GM19468 (cell line): Measurements from ENCODE around the gene CALML4.
"Not testable (repeated sequence)": the region's sequence is repeated elsewhere in the genome, so short reads cannot be mapped to it uniquely, and the experiment has no call there.

Experiments used
- ATAC-seq: cut with Tn5 transposase; IDR thresholded peaks from one replicate; pipeline ENCODE4 v1.9.1; 2021; ENCODE audit warnings: mild to moderate bottlenecking, moderate library complexity, moderate number of reproducible peaks; ENCODE audit not compliant: unreplicated experiment; ENCODE audit errors: extremely low read depth

Gene CALML4

DNA sequence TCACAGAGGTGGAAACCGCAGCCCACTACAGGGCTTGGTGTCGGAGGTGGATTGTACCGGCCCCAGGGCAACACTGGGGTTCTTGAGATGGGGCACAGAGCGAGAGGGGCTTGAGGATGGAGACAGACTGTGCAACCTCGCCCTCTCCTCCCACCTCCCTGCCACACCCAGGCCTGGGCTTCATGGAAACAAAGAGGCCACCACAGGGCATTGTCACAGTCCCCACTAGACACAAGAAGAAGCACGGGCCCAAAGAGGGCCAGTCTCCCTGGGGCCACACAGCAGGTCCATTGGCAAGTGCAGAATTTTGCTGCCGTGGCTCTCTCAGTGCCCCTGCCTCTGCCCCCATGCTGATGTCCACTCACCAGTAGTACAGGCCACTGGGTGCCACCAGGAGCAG lies 4.1 kb upstream of the CALML4 start:
- ATAC-seq, result no peak

DNA sequence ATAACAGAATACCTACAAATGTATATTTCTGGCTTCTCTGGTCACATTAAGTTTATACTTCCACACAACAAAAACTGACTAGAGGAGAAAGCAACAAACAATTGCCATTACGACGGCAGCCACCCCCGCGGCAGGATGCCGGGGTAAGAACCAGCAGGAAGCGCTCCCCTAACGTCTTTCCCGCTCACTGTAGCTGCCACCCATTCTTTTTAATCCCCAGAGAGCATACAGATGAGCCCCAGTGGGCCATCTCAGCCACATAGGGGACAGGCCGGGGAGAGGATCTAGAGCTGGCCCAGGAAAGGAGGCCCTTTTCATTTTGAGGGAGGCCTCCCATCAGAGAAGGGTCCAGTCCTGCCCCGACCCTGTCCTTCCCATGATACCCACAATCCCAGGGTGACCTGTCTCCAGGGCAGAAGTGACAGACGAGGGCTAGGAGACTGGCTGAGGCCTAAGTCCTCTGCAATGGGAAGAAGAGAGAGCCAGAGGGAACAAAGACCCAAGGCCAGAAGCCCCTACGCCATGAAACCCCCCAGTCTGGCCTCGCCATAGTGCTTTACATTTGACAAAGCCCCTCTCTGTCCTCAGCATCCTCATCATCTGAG lies 3.6 kb upstream of the CALML4 start:
- no peak for ATAC-seq

DNA sequence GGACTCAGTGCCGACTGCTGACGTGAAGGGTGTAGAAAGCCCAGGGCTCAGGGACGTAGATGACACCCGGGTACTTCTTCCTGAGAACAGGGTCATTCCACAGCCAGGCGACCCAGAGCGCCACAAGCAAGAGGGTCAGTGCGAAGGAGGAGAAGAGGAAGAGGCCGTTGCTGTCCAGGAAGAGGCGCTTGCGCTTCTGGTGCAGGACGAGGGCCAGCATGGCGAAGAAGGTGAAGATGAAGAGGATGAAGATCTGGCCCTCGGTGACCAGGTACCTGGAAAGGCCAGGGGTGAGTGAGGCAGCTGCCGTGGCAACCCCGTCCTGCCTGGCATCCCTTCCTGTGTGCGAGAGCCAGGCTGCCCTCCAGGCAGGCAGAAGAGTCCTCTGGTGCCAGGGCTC lies 3.0 kb upstream of the CALML4 start:
- ATAC-seq, result no peak

DNA sequence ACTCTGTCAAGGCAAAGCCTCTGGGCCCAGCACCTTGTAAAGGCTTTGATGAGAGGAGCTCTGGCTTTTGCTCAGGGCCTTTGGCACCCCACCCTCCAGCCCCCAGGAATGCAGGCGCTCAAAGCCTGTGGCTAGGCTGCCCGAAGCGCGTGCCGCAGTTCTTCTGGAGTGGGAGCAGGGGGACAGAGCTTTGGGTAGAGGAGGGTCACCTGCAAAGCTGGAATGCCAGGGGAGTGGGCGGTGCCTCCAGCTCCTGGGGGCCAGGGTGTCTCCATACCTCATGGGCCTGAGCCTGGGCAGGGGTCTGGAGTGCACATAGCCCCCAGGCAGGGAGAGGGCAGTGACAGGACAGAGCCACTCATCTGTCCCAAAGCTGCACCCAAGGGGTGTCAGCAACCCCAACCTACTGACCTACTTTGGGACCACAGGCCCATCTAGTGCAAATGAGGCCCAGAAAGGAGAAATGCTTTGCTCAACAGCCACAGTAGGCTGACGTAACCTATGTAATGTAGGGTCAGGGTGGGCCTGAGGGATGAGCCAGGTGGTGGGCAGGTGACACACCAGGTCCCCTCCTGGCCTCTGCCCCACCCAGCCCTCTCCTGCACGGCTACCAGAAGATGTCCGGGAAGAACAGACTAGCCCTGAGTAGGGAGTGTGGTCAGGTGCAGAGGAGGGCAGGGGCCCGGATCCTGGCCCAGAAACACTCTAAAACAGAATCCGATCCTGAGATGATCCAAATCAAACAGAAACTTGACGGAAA lies 2.2 kb upstream of the CALML4 start:
- no peak for ATAC-seq

DNA sequence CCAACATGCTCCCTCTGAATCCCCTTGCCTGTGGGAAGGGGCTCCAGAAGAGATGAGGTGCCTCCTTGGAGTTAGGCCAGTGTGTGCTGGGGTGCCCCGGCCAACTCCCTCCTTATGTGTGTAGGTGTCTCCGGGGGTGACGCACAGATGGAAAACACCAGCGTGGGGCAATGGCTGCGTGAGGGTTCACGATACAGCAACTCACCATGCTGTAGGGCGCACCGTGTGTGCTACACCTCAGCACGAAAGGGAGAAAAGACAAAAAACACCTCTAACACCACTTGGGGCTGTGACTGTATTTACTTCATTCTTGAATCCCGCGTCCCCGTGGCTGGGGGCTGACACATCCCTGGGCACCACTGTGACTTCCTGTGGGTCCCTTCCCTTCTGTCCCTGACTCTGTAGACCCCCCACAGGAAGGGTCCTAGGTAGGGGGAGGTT lies 1.6 kb upstream of the CALML4 start:
- no peak for ATAC-seq

DNA sequence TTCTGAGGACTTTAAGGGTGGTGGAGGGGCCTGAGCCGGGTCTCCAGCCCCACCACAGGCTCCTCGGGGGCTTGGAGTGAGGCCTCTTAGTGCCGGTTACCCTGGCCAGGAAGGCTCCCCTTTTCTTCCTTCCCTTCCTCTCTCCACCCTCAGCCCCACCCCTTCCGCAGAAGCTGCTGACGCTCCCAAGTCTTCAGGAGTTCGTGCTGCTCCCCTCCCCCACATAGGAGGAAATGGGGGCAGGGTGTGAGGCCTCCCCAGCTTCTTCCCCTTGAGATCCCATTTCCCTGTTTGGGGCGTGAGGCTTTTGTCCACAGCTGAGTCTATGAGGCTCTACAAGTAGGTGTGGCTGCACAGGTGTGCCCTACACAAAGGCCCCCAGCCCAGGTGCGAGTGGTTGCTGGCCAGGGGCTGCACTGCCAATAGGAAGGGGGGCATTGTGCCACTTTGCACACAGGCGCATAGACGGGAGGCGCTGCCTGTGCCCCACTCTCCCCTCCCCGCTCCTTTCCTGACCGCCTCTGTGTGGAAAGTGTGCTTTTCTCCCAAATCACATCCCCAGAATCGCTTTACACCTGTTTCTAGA lies 915 bp upstream of the CALML4 start:
- ATAC-seq, result no peak

DNA sequence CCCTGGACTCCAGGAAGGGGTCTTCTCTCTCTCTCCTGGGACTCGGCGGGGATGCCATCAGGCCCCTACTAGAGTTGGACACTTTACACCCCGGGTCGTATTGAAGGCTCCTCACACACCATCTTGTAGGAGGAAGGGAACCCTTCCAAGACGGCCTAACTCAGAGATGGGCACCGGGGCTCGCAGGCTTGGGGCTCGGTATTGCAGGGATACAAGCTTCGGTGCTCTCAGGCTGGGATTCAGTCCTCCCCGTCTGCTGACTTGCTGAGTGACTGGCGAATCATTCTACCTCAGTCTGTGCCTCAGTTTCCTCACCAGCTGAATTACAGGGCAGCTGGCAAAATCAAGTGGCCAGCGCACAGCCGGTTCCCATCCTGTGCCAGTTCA lies 419 bp upstream of the CALML4 start:
- ATAC-seq, result no peak

DNA sequence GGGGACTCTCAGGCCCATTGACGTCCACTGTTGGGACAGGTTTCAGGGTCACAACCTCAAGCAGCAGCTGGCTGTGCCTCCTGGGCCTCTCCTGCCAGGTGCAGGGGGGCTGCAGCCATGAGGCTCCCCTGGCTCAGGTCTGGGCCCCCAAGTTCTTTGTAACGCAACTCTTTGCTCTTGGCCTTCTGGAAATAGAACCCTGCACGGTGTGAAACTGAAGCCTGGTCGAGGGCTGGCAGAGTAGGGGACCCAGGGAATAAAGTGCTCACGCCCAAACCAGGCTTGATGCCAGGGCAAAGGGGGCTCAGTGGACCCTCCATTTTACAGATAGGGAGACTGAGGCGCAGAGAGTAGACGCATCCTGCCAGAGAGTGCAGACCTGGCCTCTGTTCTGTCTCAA lies 771 bp downstream of the CALML4 start:
- ATAC-seq, result no peak

DNA sequence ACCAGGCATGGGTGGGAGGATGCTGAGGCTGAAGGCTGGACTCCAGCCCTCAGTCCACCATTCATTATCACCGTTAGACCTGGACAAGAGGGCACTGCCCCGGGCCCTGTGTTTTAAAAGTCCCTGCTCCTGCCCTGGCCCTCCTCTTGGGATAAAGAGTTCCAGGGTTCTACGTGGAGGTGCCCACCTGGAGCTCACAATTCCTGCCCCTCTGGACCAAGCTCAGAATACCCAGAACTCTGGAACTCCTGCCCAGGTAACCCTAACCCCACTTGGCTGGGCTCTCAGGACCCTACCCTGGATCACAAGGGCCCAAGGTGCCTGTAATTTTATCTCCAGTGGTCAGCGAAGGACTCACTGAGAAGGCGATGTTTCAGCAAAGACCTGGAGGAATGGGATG lies 1.2 kb downstream of the CALML4 start:
- no peak for ATAC-seq

DNA sequence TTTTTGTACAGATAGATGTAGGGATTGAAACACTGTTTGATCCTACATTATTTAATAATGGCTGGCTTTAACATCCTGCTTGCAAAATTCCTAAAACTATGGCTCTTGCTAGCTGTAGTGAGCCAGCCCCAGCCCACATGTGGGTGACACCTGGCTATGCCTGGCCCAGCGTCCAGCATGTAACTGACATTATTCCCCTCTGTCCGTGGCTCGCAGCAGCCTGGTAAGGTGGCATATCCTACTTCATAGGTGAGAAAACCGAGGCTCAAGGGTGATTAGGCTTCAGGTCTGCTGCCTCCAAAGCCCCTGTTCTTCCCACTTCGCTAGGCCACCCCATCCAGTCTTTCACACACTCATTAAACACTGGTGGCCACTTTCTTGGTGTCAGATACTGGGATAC lies 1.6 kb downstream of the CALML4 start:
- ATAC-seq, result no peak

DNA sequence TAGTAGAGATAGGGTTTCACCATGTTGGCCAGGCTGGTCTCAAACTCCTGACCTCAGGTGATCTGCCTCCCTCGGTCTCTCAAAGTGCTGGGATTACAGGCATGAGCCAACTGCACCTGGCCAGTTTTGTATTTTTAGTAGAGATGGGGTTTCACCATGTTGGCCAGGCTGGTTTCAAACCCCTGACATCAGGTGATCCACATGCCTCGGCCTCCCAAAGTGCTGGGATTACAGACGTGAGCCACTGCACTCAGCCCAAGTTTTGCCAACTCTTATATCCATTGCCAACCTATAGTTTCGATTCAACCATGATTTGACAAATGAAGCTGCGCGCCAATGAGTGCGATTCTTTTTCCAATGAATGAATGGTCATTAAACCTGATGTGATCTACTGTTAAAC lies 2.1 kb downstream of the CALML4 start:
- ATAC-seq, result not testable (repeated sequence)

DNA sequence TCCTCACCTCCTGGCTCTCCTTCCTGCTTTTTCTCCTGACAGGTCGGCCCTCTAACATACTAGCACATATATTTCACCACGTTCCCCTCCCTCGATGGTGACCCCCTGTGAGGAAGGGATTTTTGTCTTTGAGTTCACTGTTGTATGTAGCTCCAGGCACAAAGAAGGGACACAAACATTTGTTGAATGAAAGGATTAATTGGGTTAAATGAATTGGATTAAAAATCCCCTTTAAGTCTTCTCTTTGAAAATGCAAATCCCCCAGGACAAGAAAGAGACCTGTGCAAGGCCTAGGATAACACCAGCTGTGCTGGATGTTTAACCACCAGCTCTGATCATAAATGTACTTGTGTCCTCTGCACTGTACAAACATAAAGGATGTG lies 3.3 kb downstream of the CALML4 start:
- no peak for ATAC-seq

DNA sequence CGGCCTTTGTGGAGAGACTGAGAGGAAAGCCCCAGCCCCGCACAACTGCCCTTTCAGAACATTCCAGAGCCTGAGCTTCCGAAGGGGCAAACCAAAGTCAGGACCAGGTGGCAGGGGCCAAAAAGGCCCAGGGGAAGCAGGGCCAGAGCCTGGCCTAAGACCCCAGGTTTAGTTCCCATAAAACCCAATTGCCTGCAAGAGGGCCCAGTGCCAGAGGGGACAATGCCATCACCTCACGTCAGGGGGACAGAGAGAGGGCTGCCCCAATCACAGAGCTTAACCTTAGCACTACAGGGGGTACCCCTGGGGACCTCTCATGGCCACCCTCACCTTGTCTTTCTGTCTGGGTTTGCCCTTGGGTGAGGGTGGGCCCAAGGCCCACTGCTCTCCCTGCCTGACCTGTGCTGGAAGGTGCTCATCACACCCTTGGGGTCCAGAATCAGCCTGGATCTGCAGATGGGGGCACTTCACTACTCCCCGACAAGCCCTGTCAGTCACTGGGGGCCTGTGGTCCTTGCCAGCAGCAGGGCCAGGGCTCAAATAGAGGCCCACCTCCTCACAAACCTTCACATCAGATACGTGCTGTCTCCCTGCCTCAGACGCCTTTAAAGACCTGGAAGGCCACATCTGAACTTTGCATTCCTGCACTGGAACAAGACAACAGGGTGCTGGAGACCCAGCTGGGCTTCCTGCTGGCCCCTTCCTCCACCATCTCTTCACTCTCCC lies 3.8 kb downstream of the CALML4 start:
- ATAC-seq, result no peak

DNA sequence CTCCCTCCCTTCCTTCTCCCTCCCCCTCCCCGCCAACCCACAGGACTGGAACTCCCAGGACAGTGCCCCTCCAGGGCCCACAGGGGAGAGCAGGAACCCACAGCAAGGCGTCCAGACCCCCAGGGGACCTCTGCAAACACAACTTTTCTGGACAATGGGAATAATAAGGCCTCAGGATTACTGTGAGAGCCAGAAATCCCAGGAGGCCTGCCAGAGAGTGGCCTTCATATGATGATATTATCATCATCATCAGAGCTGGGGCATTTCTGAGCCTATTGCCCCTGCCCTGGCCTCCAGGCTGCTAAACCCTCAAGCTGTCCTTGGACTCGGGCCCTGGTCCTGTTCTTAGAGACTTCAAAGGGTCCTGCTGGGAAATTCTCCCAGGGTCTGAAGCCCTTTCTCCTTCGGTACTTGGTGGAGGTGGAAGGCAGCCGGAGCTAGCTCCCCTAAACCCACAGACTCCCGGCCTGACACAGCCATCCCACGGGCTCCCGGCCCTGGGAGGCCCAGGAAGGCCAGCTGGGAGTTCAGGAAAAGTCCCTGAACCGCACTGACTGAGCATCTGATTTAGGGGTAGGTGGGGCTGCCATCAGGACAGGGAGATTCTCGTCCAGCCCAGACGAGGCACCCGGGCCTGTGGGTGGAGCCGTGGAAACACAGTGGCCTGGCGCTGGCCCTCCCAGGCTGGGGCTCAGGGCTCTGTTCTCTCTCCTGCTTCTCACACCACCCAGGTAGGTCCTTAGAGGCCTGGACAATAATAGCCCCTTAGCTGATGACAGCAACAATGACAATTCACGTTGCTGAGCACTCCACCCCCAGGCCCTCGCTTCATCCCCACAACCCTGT lies 4.9 kb downstream of the CALML4 start:
- ATAC-seq, result no peak

DNA sequence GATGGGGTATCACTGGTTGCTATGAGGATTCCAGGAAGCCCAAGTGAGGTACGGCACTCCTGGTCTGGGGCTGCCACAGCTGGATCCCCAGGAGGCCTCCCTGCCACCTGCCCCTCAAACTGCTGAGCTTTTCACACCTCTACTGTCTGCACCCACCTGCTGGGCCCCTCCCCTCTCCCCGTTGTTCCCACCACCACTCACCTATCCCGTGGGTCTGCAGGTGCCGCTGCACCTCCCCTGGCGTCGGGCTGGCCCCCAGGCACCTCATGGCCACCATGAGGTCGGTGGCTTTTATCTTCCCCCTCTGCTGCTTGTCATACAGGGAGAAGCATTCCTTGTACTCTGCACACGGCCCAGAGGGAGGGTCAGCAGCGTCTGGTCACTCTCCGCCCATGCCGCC lies 5.8 kb downstream of the CALML4 start:
- no peak for ATAC-seq

DNA sequence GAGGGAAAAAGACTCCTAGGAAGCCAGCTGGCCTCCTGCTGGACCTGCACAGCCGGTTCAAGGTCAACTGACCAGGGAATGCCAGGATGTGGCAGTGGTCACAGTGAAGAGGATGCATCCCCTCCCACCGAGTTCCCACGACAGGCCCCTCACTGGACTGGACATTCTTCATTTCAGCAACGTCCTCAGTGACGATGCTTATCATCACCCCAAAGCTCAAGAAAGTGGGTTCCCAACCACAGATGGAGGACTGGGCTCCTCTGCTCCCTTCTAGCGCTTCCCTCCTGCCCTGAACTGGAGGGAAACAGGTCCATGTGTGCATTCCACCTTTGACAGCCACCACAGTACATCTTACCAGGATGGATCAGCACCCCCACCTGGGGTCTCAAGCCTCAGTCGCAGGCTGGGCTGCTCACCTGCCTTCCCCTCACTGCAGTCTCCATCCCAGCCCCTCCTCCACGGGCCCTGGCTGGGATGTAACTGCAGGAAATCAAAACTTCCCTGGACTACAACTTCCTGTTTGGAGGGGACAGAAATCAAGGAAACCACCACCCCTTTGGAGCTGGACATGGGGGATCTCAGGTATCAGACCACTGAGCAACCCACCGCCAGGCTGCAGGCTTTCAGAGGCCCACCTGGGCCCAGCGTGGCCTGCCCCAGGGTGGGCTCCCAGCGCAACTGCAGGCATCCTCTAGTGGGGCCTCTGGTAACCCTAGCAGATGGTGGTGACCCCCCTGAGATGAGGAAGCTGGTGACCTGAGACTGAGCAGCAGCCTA lies 7.3 kb downstream of the CALML4 start:
- ATAC-seq, result no peak

DNA sequence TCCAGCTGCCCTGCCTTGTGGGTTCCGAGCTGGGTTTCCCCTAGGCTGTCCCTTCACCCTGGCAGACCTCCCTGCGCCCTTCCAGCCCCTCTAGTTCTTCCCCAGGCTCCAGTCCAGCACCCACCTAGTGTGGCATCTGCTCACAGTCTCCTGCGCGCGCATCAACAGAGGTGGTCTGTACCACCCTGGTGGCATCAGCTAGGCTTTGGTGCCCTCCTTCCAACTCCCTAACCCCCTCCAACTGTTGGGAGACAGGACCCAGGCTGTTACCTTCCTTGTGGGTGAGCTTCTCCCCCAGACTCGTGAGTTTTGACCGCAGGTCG lies 8.0 kb downstream of the CALML4 start:
- ATAC-seq, result no peak

DNA sequence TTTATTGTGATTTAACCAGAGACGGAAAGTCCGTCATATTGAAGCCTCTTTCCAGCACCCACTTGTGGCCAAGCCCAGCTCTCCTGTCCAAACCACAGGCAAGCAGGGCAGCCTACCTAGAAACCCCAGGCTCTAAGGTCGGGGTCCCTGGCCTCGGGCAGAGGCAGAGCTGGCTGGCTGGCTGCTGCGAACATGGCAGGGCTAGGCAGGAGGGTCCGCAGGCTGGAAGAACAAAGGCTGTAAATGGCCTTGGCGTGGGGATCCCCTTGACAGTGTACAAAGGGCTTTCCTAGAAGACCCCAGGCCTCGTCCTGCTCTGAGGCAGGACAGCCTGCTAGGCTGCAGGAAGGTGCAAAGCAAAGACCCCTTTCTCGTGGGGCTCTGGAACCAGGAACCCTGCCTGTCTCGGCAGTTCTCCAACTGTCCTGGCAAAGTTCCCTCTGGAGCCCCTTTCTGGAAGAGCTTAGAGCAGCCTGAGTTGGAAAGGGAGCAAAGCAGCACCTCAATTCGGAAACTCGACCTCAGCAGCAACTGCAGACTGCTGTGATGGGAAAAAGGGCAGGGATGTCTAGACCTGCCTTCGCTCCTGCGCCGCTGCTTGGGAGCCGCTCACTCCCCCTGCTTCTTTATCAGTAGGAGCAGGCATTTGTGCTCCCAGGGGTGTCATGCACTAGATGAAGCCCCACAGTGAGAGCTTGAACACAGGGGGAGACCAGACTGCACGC lies 8.5 kb downstream of the CALML4 start:
- no peak for ATAC-seq
